ENCODE results near the gene IGF2BP2.

The IGF2BP2 gene

DNA sequence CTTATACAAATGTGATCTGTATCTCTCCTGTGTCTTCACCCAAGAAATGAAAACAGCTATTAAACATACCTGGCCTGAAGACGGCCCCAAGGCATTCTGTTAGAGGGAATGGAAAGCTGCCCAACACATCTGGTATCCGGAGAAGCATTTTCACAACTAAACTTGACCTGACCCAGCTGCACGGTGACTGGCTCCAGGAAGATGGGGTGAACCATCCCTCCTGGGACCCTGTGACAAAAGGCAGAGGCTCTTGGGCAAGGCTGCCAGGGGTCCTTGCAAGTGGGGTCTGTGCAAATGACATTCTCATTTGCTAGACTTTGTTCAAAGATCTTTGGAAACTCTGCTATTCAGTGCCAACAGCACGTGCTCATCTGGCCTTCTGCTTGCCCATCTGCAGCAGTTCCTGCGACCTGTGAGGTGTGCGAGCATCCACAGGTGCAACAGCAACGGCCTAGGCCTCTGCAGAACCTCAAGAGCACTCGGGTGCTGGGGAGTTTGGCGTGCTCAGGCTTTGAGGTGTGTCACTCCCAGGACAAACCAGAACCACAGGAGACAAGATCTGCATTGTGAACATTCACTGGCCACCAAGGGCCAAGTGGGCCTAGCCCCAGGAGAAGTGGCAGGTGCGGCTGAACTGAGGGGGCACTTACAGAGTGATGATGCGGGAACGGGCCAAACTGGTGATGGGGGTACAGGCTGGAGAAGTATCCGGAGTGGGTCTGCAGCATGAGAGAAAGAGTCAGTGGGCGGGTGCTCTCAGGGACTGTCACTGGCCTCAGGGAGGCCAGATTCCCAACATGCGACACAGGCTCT is 166.9 kb downstream of the IGF2BP2 start:
- Histone ChIP-seq H3K36me3 (ENCODE audit: control insufficient read depth, insufficient read depth, low read length) (peaks cover 40% of the 10 kb centered on the region), H3K4me1 (ENCODE audit: control insufficient read depth, insufficient read depth, low read length) (no peaks in the 10 kb centered on the region), H3K27me3 (ENCODE audit: control insufficient read depth, insufficient read depth, low read length, poor library complexity, severe bottlenecking) (no peaks in the 10 kb centered on the region), H3K27ac (ENCODE audit: insufficient read depth, low read depth, low read length, poor library complexity, severe bottlenecking) (no peak overlapping the region), H3K4me3 (ENCODE audit: insufficient read depth, low read depth, low read length) (no peak overlapping the region), H3K9me3 (ENCODE audit: control insufficient read depth, low read length) (no peaks in the 10 kb centered on the region)
- 95 to 96% methylated on average over 15 of the region's 15 CpGs for WGBS, 2 experiments

- no peak overlapping the region for H3K27ac ChIP-seq (ENCODE audit: insufficient read depth, low read depth, low read length, poor library complexity, severe bottlenecking)
- 94 to 96% methylated on average over 12 of the region's 12 CpGs for WGBS, 2 experiments
- H3K9me3 ChIP-seq (ENCODE audit: control insufficient read depth, low read length): no peaks in the 10 kb centered on the region
- peaks cover 47% of the 10 kb centered on the region for H3K36me3 ChIP-seq (ENCODE audit: control insufficient read depth, insufficient read depth, low read length)
- no peaks in the 10 kb centered on the region for H3K4me1 ChIP-seq (ENCODE audit: control insufficient read depth, insufficient read depth, low read length)
- H3K4me3 ChIP-seq (ENCODE audit: insufficient read depth, low read depth, low read length): no peak overlapping the region
- H3K27me3 ChIP-seq (ENCODE audit: control insufficient read depth, insufficient read depth, low read length, poor library complexity, severe bottlenecking): no peaks in the 10 kb centered on the region
Observed at GRCh38 chr3:185657211-185657610, 167.6 kb downstream of the IGF2BP2 start.

DNA sequence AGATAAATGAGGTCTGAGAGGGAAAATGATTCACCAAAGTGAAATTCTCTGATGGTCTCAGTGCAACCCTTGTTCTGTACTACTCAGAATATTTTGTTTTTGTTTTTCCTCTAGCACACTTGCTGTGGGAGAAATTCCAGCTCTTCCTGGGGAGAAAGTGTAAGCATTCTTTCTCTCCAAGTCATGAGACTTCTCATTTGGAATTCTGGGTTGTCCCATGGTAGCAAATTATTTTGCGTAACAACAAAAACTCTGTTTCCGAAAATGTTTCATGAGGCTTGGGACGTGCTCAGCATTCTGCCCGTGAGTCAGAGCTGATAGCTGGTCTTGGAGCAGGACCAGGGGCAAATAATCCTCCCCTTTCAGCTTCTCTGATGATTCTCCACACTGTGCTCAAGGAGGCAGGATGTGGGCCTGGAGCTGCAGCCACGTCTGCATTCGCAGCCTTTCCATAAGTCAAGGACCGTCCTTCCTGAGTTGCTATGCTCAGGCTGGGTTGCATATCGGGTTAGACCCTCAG is 168.5 kb downstream of the IGF2BP2 start:
- Histone ChIP-seq H3K4me3 (ENCODE audit: insufficient read depth, low read depth, low read length) (no peak overlapping the region), H3K4me1 (ENCODE audit: control insufficient read depth, insufficient read depth, low read length) (no peaks in the 10 kb centered on the region), H3K36me3 (ENCODE audit: control insufficient read depth, insufficient read depth, low read length) (peaks cover 50% of the 10 kb centered on the region), H3K9me3 (ENCODE audit: control insufficient read depth, low read length) (no peaks in the 10 kb centered on the region), H3K27ac (ENCODE audit: insufficient read depth, low read depth, low read length, poor library complexity, severe bottlenecking) (no peak overlapping the region), H3K27me3 (ENCODE audit: control insufficient read depth, insufficient read depth, low read length, poor library complexity, severe bottlenecking) (no peaks in the 10 kb centered on the region)
- WGBS, 2 experiments: 94 to 96% methylated on average over 7 to 8 of the region's 8 CpGs

DNA sequence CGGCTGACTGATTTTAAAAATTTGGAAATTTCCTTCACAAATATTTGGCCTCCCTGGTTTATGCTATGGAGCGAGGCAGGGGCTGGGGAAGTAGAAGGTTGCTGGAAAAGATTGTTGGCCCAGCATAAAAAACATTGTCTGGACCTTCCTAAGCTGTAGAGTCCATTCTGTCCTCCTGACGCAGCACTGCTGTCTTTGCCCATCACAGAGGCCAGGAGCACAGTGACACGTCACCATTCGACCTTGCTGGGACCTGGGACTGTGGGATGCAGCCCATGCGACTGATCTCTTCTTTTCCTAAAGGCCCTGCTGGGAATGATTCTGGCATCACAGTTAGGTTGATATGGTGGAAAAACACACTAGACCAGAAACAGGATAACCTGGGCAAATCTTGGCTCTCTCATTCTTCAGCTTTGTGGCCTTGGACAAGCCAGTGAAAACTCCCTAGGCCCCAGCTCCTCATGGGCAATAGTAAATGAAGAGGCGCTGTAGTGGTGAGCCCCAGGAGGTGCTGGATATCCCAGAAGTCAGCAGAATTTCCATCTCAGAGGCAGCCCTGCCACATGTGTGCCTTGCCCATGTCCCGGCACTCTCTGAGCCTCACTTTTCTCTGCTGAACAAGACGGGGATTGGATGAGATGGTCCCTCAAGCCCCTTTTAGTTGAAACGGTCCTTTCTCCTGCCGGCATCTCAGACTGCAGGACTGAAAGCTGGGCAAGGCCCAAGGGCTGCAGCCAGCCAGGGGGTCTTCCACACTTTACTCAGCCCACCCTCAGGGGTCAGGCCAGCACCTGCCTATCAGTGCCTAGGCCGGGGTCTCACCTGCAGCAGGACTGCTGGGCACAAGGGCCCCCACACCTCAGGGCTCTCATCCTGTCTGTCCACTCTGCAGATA is 169.2 kb downstream of the IGF2BP2 start:
- Histone ChIP-seq H3K36me3 (ENCODE audit: control insufficient read depth, insufficient read depth, low read length) (peaks cover 50% of the 10 kb centered on the region), H3K4me3 (ENCODE audit: insufficient read depth, low read depth, low read length) (no peak overlapping the region), H3K4me1 (ENCODE audit: control insufficient read depth, insufficient read depth, low read length) (no peaks in the 10 kb centered on the region), H3K27ac (ENCODE audit: insufficient read depth, low read depth, low read length, poor library complexity, severe bottlenecking) (no peak overlapping the region), H3K9me3 (ENCODE audit: control insufficient read depth, low read length) (no peaks in the 10 kb centered on the region), H3K27me3 (ENCODE audit: control insufficient read depth, insufficient read depth, low read length, poor library complexity, severe bottlenecking) (no peaks in the 10 kb centered on the region)
- 94 to 97% methylated on average over 12 of the region's 12 CpGs for WGBS, 2 experiments

- 95 to 97% methylated on average over 2 of the region's 2 CpGs for WGBS, 2 experiments
- Histone ChIP-seq H3K4me1 (ENCODE audit: control insufficient read depth, insufficient read depth, low read length) (no peaks in the 10 kb centered on the region), H3K27me3 (ENCODE audit: control insufficient read depth, insufficient read depth, low read length, poor library complexity, severe bottlenecking) (no peaks in the 10 kb centered on the region), H3K36me3 (ENCODE audit: control insufficient read depth, insufficient read depth, low read length) (peaks cover 51% of the 10 kb centered on the region), H3K4me3 (ENCODE audit: insufficient read depth, low read depth, low read length) (no peak overlapping the region), H3K27ac (ENCODE audit: insufficient read depth, low read depth, low read length, poor library complexity, severe bottlenecking) (no peak overlapping the region), H3K9me3 (ENCODE audit: control insufficient read depth, low read length) (no peaks in the 10 kb centered on the region)
Observed at GRCh38 chr3:185654758-185655145, 170.1 kb downstream of the IGF2BP2 start.

- H3K9me3 ChIP-seq (ENCODE audit: control insufficient read depth, low read length): no peaks in the 10 kb centered on the region
- peaks cover 57% of the 10 kb centered on the region for H3K36me3 ChIP-seq (ENCODE audit: control insufficient read depth, insufficient read depth, low read length)
- no peaks in the 10 kb centered on the region for H3K27me3 ChIP-seq (ENCODE audit: control insufficient read depth, insufficient read depth, low read length, poor library complexity, severe bottlenecking)
- no peaks in the 10 kb centered on the region for H3K4me1 ChIP-seq (ENCODE audit: control insufficient read depth, insufficient read depth, low read length)
- H3K4me3 ChIP-seq (ENCODE audit: insufficient read depth, low read depth, low read length): no peak overlapping the region
- no peak overlapping the region for H3K27ac ChIP-seq (ENCODE audit: insufficient read depth, low read depth, low read length, poor library complexity, severe bottlenecking)
- 95 to 97% methylated on average over 12 of the region's 12 CpGs for WGBS, 2 experiments
Observed at GRCh38 chr3:185653949-185654757, 170.7 kb downstream of the IGF2BP2 start.

- 96 to 98% methylated on average over 9 of the region's 9 CpGs for WGBS, 2 experiments
- H3K27me3 ChIP-seq (ENCODE audit: control insufficient read depth, insufficient read depth, low read length, poor library complexity, severe bottlenecking): no peaks in the 10 kb centered on the region
- H3K27ac ChIP-seq (ENCODE audit: insufficient read depth, low read depth, low read length, poor library complexity, severe bottlenecking): no peak overlapping the region
- H3K36me3 ChIP-seq (ENCODE audit: control insufficient read depth, insufficient read depth, low read length): peaks cover 53% of the 10 kb centered on the region
- peaks cover 7% of the 10 kb centered on the region for H3K4me1 ChIP-seq (ENCODE audit: control insufficient read depth, insufficient read depth, low read length)
- H3K9me3 ChIP-seq (ENCODE audit: control insufficient read depth, low read length): no peaks in the 10 kb centered on the region
- H3K4me3 ChIP-seq (ENCODE audit: insufficient read depth, low read depth, low read length): no peak overlapping the region
Observed at GRCh38 chr3:185651971-185652370, 172.9 kb downstream of the IGF2BP2 start.

DNA sequence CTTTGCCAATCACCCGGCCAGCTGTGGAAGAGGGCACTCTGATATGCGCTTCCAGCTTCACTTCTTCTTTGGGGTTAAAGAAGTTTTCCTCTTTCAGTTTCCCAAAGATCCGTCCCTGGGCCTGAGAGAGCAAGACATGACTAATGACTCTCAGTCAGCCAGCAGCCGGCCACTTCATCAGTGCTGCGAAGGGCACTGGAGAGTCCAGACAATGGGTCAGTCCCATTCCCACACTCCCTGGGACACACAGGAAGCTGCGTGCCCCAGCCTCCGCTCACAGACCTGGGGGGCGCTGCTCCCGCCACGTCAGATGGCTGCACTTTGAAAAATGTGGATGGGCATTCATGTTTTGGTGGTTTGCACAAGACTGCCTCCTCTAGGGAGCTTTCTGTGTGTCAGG is 175.4 kb downstream of the IGF2BP2 start:
- WGBS, 2 experiments: 95 to 96% methylated on average over 10 of the region's 10 CpGs
- Histone ChIP-seq H3K9me3 (ENCODE audit: control insufficient read depth, low read length) (no peaks in the 10 kb centered on the region), H3K27me3 (ENCODE audit: control insufficient read depth, insufficient read depth, low read length, poor library complexity, severe bottlenecking) (no peaks in the 10 kb centered on the region), H3K4me3 (ENCODE audit: insufficient read depth, low read depth, low read length) (no peak overlapping the region), H3K4me1 (ENCODE audit: control insufficient read depth, insufficient read depth, low read length) (peaks cover 23% of the 10 kb centered on the region), H3K36me3 (ENCODE audit: control insufficient read depth, insufficient read depth, low read length) (peaks cover 40% of the 10 kb centered on the region), H3K27ac (ENCODE audit: insufficient read depth, low read depth, low read length, poor library complexity, severe bottlenecking) (no peak overlapping the region)

DNA sequence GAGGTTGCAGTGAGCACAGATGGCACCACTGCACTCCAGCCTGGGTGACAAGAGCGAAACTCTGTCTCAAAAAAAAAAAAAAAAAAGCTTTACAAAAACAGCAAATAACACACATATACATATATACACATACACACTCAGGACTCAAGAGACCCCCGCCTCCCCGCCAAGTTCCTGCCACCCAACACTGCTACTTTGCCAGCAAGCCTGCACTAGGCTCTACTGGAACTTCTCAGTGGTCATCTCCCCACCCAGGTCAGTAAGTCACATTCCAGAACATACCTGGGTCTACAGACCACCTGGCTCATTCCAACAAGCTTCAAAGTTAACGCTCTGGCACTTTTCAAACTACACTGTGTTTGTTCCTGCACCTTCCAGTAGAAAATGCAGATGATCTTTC is 176.4 kb downstream of the IGF2BP2 start:
- 95 to 98% methylated on average over 4 of the region's 4 CpGs for WGBS, 2 experiments
- no peak overlapping the region for H3K4me3 ChIP-seq (ENCODE audit: insufficient read depth, low read depth, low read length)
- peaks cover 36% of the 10 kb centered on the region for H3K36me3 ChIP-seq (ENCODE audit: control insufficient read depth, insufficient read depth, low read length)

More for the DNA sequence above, 176.4 kb downstream of the IGF2BP2 start:
- H3K27ac ChIP-seq (ENCODE audit: insufficient read depth, low read depth, low read length, poor library complexity, severe bottlenecking): no peak overlapping the region
- H3K27me3 ChIP-seq (ENCODE audit: control insufficient read depth, insufficient read depth, low read length, poor library complexity, severe bottlenecking): no peaks in the 10 kb centered on the region
- H3K9me3 ChIP-seq (ENCODE audit: control insufficient read depth, low read length): no peaks in the 10 kb centered on the region
- H3K4me1 ChIP-seq (ENCODE audit: control insufficient read depth, insufficient read depth, low read length): peaks cover 23% of the 10 kb centered on the region

Measured in ectodermal cell (in vitro differentiated cells).